Peyer's patch (tissue), 4 donors: ENCODE results near the gene NUDT10. TPM values are rescaled to one million over a fixed set of nuclear protein-coding genes. Genes with fewer than 3 reads are reported as not detected.
"Not testable (repeated sequence)": the region's sequence is repeated elsewhere in the genome, so short reads cannot be mapped to it uniquely, and the experiment has no call there.

Source experiments
- DNase-seq, 3 donors: peaks; one replicate each; pipeline ENCODE4 v3.0.0-alpha.2; 2017 to 2019
- H3K27ac ChIP-seq, 4 donors: fragments of 200-600 bp; sonication (generic); one replicate each; pipeline ENCODE4 v1.5.1; 2016 to 2019
- H3K27me3 ChIP-seq, 2 donors: fragments of 200-600 bp; sonication (generic); one replicate each; pipeline ENCODE4 v1.5.1; 2019
- H3K36me3 ChIP-seq, 3 donors: fragments of 200-600 bp; sonication (generic); one replicate each; pipeline ENCODE4 v1.5.1; 2016 to 2019
- H3K4me1 ChIP-seq, 4 donors: fragments of 200-600 bp; sonication (generic); one replicate each; pipeline ENCODE4 v1.5.1; 2016 to 2019
- H3K4me3 ChIP-seq, 4 donors: fragments of 200-600 bp; sonication (generic); 1 replicate in 3 of 4; 2 replicates in 1 of 4; pipeline ENCODE4 v1.5.1; 2016 to 2019; ENCODE audit warnings: mild to moderate bottlenecking in 1 of 4
- H3K9me3 ChIP-seq, 4 donors: fragments of 200-600 bp; sonication (generic); one replicate each; pipeline ENCODE4 v1.5.1; 2016 to 2019; ENCODE audit warnings: mild to moderate bottlenecking in 1 of 4
- POLR2A ChIP-seq, 2 donors: fragments of 450-650 bp; IDR thresholded peaks; one replicate each; pipeline ENCODE4 v1.5.1; 2017; ENCODE audit warnings: antibody characterized with exemption in 2 of 2, mild to moderate bottlenecking in 2 of 2, moderate library complexity in 2 of 2
- total RNA-seq, 4 donors: library from RNA; depleted of rRNA; stranded (reverse); fragments of >200 nt; gene quantifications; one replicate each; pipeline ENCODE4 v1.1.0, GENCODE V29; 2016
- TF ChIP-seq, protein P1 (sequence below), 6 experiments: fragments of 450-650 bp in 4 of 6; fragments of 200-600 bp in 2 of 6; sonication (generic) in 1 of 6; IDR thresholded peaks; one replicate each; pipeline ENCODE4 v1.5.1; 2017 to 2019; ENCODE audit warnings: antibody characterized with exemption in 6 of 6, mild to moderate bottlenecking in 3 of 6, moderate library complexity in 1 of 6

Gene NUDT10
- total RNA-seq, result under 1 TPM in 1 of 4 donors, not detected in 3; 0.88 TPM

- DNase-seq, result peak; percentile 18 to 52 (median 43)
- no peak for TF ChIP-seq POLR2A (IDR thresholded peaks at IDR 0.05)
- TF ChIP-seq, protein P1, sequence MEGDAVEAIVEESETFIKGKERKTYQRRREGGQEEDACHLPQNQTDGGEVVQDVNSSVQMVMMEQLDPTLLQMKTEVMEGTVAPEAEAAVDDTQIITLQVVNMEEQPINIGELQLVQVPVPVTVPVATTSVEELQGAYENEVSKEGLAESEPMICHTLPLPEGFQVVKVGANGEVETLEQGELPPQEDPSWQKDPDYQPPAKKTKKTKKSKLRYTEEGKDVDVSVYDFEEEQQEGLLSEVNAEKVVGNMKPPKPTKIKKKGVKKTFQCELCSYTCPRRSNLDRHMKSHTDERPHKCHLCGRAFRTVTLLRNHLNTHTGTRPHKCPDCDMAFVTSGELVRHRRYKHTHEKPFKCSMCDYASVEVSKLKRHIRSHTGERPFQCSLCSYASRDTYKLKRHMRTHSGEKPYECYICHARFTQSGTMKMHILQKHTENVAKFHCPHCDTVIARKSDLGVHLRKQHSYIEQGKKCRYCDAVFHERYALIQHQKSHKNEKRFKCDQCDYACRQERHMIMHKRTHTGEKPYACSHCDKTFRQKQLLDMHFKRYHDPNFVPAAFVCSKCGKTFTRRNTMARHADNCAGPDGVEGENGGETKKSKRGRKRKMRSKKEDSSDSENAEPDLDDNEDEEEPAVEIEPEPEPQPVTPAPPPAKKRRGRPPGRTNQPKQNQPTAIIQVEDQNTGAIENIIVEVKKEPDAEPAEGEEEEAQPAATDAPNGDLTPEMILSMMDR (IDR thresholded peaks at IDR 0.05), result no peak
- peak within 1 kb of the TSS; percentile 15 to 44 (median 41) for H3K4me3 ChIP-seq
- no peaks in the 10 kb centered on the region for H3K36me3 ChIP-seq
- H3K27ac ChIP-seq, result no peak within 1 kb of the TSS
- H3K27me3 ChIP-seq, result no peaks in the 10 kb centered on the region
- H3K4me1 ChIP-seq, result no peaks in the 10 kb centered on the region
- no peaks in the 10 kb centered on the region for H3K9me3 ChIP-seq
Observed at GRCh38 chrX:51332188-51332942, at the start of gene NUDT10. Gene NUDT10 (plus strand): TSS chrX:51332822. CDS start chrX:51332966, 144 bp downstream.

- Histone ChIP-seq H3K9me3 (no peaks in the 10 kb centered on the region), H3K36me3 (no peaks in the 10 kb centered on the region), H3K4me1 (no peaks in the 10 kb centered on the region), H3K4me3 (no peak overlapping the region), H3K27ac (no peak overlapping the region), H3K27me3 (no peaks in the 10 kb centered on the region)
- no peak for DNase-seq
- TF ChIP-seq, protein P1 (IDR thresholded peaks at IDR 0.05), result no peak
- TF ChIP-seq POLR2A (IDR thresholded peaks at IDR 0.05), result no peak
Observed at GRCh38 chrX:51292421-51292820, 40.2 kb upstream of the NUDT10 start.

DNA sequence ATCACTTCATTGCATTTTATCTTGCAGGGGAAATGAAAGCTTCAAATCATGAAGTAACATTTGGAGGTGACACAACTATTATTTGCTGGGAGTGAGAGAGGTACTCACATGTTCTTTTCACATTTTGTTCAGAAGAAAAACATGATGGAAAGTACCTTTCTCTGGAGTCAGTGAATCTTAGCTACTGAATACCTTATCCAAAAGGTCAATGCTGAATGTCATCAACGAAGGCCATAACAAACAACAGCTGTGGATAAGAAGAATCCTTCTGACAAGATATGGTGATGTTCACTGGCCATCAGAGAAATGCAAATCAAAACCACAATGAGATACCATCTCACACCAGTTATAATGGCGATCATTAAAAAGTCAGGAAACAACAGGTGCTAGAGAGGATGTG lies 36.5 kb upstream of the NUDT10 start:
- Histone ChIP-seq H3K4me1 (no peaks in the 10 kb centered on the region), H3K27me3 (no peaks in the 10 kb centered on the region), H3K4me3 (no peak overlapping the region), H3K9me3 (no peaks in the 10 kb centered on the region), H3K36me3 (no peaks in the 10 kb centered on the region), H3K27ac (no peak overlapping the region)
- no peak for TF ChIP-seq POLR2A (IDR thresholded peaks at IDR 0.05)
- TF ChIP-seq, protein P1 (IDR thresholded peaks at IDR 0.05), result no peak
- DNase-seq, result no peak

DNA sequence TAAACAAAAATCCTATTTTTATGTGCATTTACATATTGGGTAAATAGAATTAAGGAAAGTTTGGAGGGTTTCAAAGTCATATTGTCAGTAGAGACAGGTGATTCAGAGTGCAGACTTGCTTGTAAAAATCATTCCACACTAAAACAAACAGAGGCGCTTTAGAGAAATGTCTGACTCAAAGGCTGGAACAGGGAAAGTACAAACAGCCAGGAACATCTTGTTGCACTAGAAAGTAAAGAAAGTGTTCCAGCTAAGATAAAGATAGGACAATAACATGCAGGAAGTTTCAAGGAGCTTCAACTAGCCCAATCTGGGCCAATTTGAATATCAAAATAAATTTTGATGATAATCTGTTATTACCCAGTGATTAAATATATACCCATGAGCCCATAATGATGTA lies 16.4 kb upstream of the NUDT10 start:
- no peaks in the 10 kb centered on the region for H3K4me1 ChIP-seq
- no peak overlapping the region for H3K4me3 ChIP-seq
- H3K9me3 ChIP-seq, result no peaks in the 10 kb centered on the region
- H3K27me3 ChIP-seq, result no peaks in the 10 kb centered on the region
- DNase-seq, result no peak
- no peak for TF ChIP-seq POLR2A (IDR thresholded peaks at IDR 0.05)
- TF ChIP-seq, protein P1 (IDR thresholded peaks at IDR 0.05), result no peak
- no peaks in the 10 kb centered on the region for H3K36me3 ChIP-seq
- no peak overlapping the region for H3K27ac ChIP-seq

GRCh38 chrX:51332943-51333785 lies 542 bp downstream of the NUDT10 start:
- not testable (repeated sequence) for H3K9me3 ChIP-seq, DNase-seq, H3K27ac ChIP-seq, H3K27me3 ChIP-seq, H3K4me1 ChIP-seq, H3K36me3 ChIP-seq
- H3K4me3 ChIP-seq, result peak overlapping the region; percentile 15 to 44 (median 41)

GRCh38 chrX:51334276-51334675 lies 1.7 kb downstream of the NUDT10 start:
- H3K27ac ChIP-seq, result no peak overlapping the region
- H3K27me3 ChIP-seq, result no peaks in the 10 kb centered on the region
- no peaks in the 10 kb centered on the region for H3K9me3 ChIP-seq
- TF ChIP-seq, protein P1 (IDR thresholded peaks at IDR 0.05), result no peak
- no peak for TF ChIP-seq POLR2A (IDR thresholded peaks at IDR 0.05)
- no peak for DNase-seq
- H3K4me3 ChIP-seq, result no peak overlapping the region
- H3K4me1 ChIP-seq, result no peaks in the 10 kb centered on the region
- H3K36me3 ChIP-seq, result no peaks in the 10 kb centered on the region
